Measurements from ENCODE around the gene SARDH. TPM values are rescaled to one million over a fixed set of nuclear protein-coding genes. Genes with fewer than 3 reads are reported as not detected.

The SARDH gene
- total and polyA plus RNA-seq, 2 of the 8 experiments (the other 6 are each of a cell fraction or from before 2014, with no cell fraction given) = 6.4 to 7.4 TPM

DNA sequence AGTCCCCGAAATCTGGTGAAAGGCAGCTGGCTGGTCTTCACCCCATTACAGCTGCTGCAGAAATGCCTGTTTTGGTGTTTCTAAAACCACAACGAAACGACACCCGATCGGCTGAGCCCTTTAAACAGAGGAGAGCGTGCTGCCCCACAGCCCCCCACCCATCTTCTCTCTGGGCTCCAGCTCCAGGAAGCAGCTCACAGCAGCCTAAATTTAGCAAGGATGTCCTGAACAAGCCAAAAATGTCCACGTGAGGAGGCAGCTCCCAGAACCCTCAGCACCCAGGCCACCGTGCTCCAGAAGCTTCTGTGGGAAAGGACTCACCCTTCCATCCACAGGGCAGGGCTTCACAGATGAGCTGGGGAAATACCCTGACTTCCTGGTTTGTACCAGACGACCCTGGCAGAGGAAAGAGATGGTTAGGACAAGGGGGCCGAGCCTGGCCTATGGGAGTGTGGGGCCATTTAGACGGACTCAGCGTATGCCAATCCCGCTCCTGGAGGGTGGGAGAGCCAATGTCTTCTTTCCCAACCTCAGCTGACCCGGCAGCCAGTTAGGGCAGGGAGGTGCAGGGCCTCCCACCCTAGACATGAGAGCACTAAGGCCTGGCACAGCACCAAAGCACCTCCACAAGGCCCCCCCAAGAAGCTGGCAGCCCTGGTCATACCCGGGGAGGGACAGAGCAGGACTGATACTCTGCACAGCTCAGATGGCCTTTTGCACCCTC lies 39.1 kb upstream of the SARDH start:
- H3K27ac ChIP-seq (ENCODE audit: low read depth, low read length) = no peak overlapping the region
- no peak overlapping the region for H3K4me2 ChIP-seq (ENCODE audit: insufficient read depth in 1 of 2, low read depth in 2 of 2, low read length in 2 of 2)
- no peak overlapping the region for H3K18ac ChIP-seq (ENCODE audit: extremely low read depth, low read length)
- H3K79me1 ChIP-seq (ENCODE audit: low read depth, low read length) = no peaks in the 10 kb centered on the region
- H2BK120ac ChIP-seq (replicated peaks; ENCODE audit: low read depth, low read length) = no peak overlapping the region
- H3K4me1 ChIP-seq (replicated peaks in 1 of 4; ENCODE audit: control insufficient read depth in 3 of 4, insufficient read depth in 4 of 4, low read length in 3 of 4) = no peaks in the 10 kb centered on the region
- H3K4me3 ChIP-seq (ENCODE audit: extremely low read depth in 1 of 4, insufficient read depth in 2 of 4, low read depth in 3 of 4, low read length in 4 of 4) = no peak overlapping the region
- WGBS, 2 experiments (ENCODE audit: extremely low coverage in 1 of 2, insufficient coverage in 1 of 2, insufficient read length in 1 of 2, insufficient replicate concordance in 2 of 2, low coverage in 1 of 2, low lambda C conversion rate in 2 of 2, missing lambda C conversion rate in 1 of 2) = 89% methylated on average over 13 of the region's 15 CpGs; no CpG with 5 or more reads in 1 of the 2 experiments
- POLR2A ChIA-PET (ENCODE audit: partially characterized antibody) = no interaction called here
- H2AK5ac ChIP-seq (ENCODE audit: low read depth, low read length) = no peak overlapping the region
- H2BK15ac ChIP-seq (ENCODE audit: low read length) = no peak overlapping the region
- H2BK12ac ChIP-seq (ENCODE audit: low read depth, low read length) = no peak overlapping the region
- H3K9me3 ChIP-seq (ENCODE audit: insufficient read depth in 2 of 2, low read depth in 1 of 2, low read length in 1 of 2) = no peaks in the 10 kb centered on the region
- peaks cover 2 to 9% of the 10 kb centered on the region in 2 experiments for H4K20me1 ChIP-seq (replicated peaks in 1 of 2; ENCODE audit: control insufficient read depth in 1 of 2, insufficient read depth in 2 of 2, low read length in 2 of 2)
- no peak overlapping the region; the same call in 1 of the 2 replicates for H4K8ac ChIP-seq (ENCODE audit: extremely low read depth, insufficient read depth, low read length)
- H3K79me2 ChIP-seq (ENCODE audit: control insufficient read depth in 1 of 2, insufficient read depth in 2 of 2, low read length in 2 of 2) = no peaks in the 10 kb centered on the region
- no peak overlapping the region for H4K5ac ChIP-seq (ENCODE audit: insufficient read length, low read depth, low read length)
- no peak for FAIRE-seq
- H4K91ac ChIP-seq (replicated peaks; ENCODE audit: insufficient read length, low read length) = no peak overlapping the region
- no peaks in the 10 kb centered on the region for H3K23me2 ChIP-seq (ENCODE audit: low read depth, low read length)
- H2BK5ac ChIP-seq (ENCODE audit: low read depth, low read length) = no peak overlapping the region
- H3K27me3 ChIP-seq (replicated peaks in 1 of 4; ENCODE audit: control insufficient read depth in 3 of 4, extremely low read depth in 1 of 4, insufficient read depth in 3 of 4, low read length in 3 of 4) = no peaks in the 10 kb centered on the region
- H3K4ac ChIP-seq (replicated peaks; ENCODE audit: insufficient read length, low read depth, low read length) = no peak overlapping the region
- H3K14ac ChIP-seq (ENCODE audit: insufficient read length) = no peak overlapping the region
- H3K9ac ChIP-seq (replicated peaks in 1 of 4; ENCODE audit: extremely low read depth in 1 of 4, low read depth in 3 of 4, low read length in 3 of 4) = no peak overlapping the region
- CTCF ChIA-PET (ENCODE audit: partially characterized antibody) = interaction anchor here (0.6 to 6.5 kb wide), 8 partner anchors 10 to 218 kb away, joined by 3 to 44 read pairs (median 4); partner anchors contain the start of gene SARDH
- H2BK20ac ChIP-seq (ENCODE audit: low read length) = no peak overlapping the region
- H3K23ac ChIP-seq (ENCODE audit: insufficient read length) = no peak overlapping the region
- DNase-seq (ENCODE audit: low read depth in 1 of 2, low spot score in 2 of 2) = no peak
- TF ChIP-seq POLR2AphosphoS5 (IDR thresholded peaks at IDR 0.05; ENCODE audit: low read depth, low read length) (no peak), MAFK (IDR thresholded peaks at IDR 0.05; ENCODE audit: low read depth, low read length) (no peak), SP1 (IDR thresholded peaks at IDR 0.05; ENCODE audit: low read depth, low read length) (no peak), KDM5A (IDR thresholded peaks at IDR 0.05; ENCODE audit: low read length) (no peak), KDM4A (IDR thresholded peaks at IDR 0.05; ENCODE audit: low read depth, low read length, severe bottlenecking) (no peak)
- no peak overlapping the region for H2AFZ ChIP-seq (ENCODE audit: low read length)
- H3K56ac ChIP-seq (replicated peaks; ENCODE audit: insufficient read length, low read depth, low read length) = no peak overlapping the region
- peaks cover 3 to 20% (median 12%) of the 10 kb centered on the region in 4 experiments; a peak in 6 of 8 replicates for H3K36me3 ChIP-seq (ENCODE audit: control insufficient read depth in 2 of 4, insufficient read depth in 4 of 4, low read length in 3 of 4)
